Measurements from ENCODE around the gene ST7. TPM values are rescaled to one million over a fixed set of nuclear protein-coding genes. Genes with fewer than 3 reads are reported as not detected.

ST7 gene
- total and polyA plus RNA-seq, 2 of the 8 experiments (the other 6 are each of a cell fraction or from before 2014, with no cell fraction given), result 16.3 to 18.0 TPM

Small RNAs within 50 kb of the gene (microRNA-seq; reads per million reads assigned to microRNA genes)
- gene MIR6132 (ENCODE audit: borderline microRNAs expressed in 2 of 2, borderline number of aligned reads in 2 of 2, borderline replicate concordance in 1 of 2), result 0 reads per million in 2 experiments

Small RNAs within 50 kb of the gene (small RNA-seq; reads per million reads assigned to genes)
- gene AC002542.1 (ENCODE audit: insufficient read depth) (not detected), gene MTCYBP6 (ENCODE audit: insufficient read depth) (not detected), gene RF00019 (ENCODE audit: insufficient read depth) (not detected), gene RF02179 (ENCODE audit: insufficient read depth) (not detected), gene RF02180 (ENCODE audit: insufficient read depth) (not detected), gene RF02181 (ENCODE audit: insufficient read depth) (not detected), gene RF02183 (ENCODE audit: insufficient read depth) (not detected), gene RF02184 (ENCODE audit: insufficient read depth) (not detected), gene RF02185 (ENCODE audit: insufficient read depth) (not detected), gene RF02188 (ENCODE audit: insufficient read depth) (not detected), gene RNA5SP239 (ENCODE audit: insufficient read depth) (not detected)

Other genes with a start within 250 kb of the ST7 start
- 141 and 145 TPM in 2 replicates for gene CAPZA2, start 90.9 kb upstream of the ST7 start, total RNA-seq (2021; fragmentation: NEBNext Ultra II Directional; extraction: Animal tissue kit (Norgen Biotek cat#: 25700))
- 8.7 and 33.2 TPM in 2 replicates for gene CAPZA2, start 90.9 kb upstream of the ST7 start, polyA plus RNA-seq (2011; rRNA removed)

Measured in H1 (cell line).